Hepatocyte (in vitro differentiated cells): ENCODE results near the gene GADD45GIP1. TPM values are rescaled to one million over a fixed set of nuclear protein-coding genes. Genes with fewer than 3 reads are reported as not detected.

Experiments
- DNase-seq: peaks from one replicate; pipeline ENCODE4 v3.0.0-alpha.2; 2016; ENCODE audit warnings: low spot score
- H2AFZ ChIP-seq: fragments of 200-600 bp; sonication (generic); 2 replicates; pipeline ENCODE4 v1.6.0; 2016; ENCODE audit warnings: antibody characterized with exemption, mild to moderate bottlenecking
- H3K27ac ChIP-seq: fragments of 200-600 bp; sonication (generic); 2 replicates; pipeline ENCODE4 v1.5.1; 2016; ENCODE audit warnings: mild to moderate bottlenecking
- H3K27me3 ChIP-seq: fragments of 200-600 bp; sonication (generic); 2 replicates; pipeline ENCODE4 v1.6.1; 2016
- H3K36me3 ChIP-seq: fragments of 200-600 bp; sonication (generic); replicated peaks from 2 replicates; pipeline ENCODE4 v1.5.1; 2016; ENCODE audit warnings: low read depth; ENCODE audit not compliant: insufficient read depth
- H3K4me1 ChIP-seq: fragments of 200-600 bp; sonication (generic); 2 replicates; pipeline ENCODE4 v1.5.1; 2016; ENCODE audit warnings: mild to moderate bottlenecking, moderate library complexity; ENCODE audit not compliant: insufficient read depth
- H3K4me2 ChIP-seq: fragments of 200-600 bp; sonication (generic); 2 replicates; pipeline ENCODE4 v1.6.0; 2016
- H3K4me3 ChIP-seq: fragments of 200-600 bp; sonication (generic); 2 replicates; pipeline ENCODE4 v1.5.1; 2016; ENCODE audit warnings: mild to moderate bottlenecking
- H3K79me2 ChIP-seq: fragments of 200-600 bp; sonication (generic); 2 replicates; pipeline ENCODE4 v1.6.0; 2017; ENCODE audit warnings: mild to moderate bottlenecking
- H3K9me2 ChIP-seq: fragments of 200-600 bp; sonication (generic); replicated peaks from 2 replicates; pipeline ENCODE4 v1.6.0; 2017; ENCODE audit warnings: mild to moderate bottlenecking; ENCODE audit not compliant: insufficient read depth
- H3K9me3 ChIP-seq: fragments of 200-600 bp; sonication (generic); 2 replicates; pipeline ENCODE4 v1.5.1; 2016; ENCODE audit warnings: low read depth, mild to moderate bottlenecking
- H4K20me1 ChIP-seq: fragments of 200-600 bp; sonication (generic); 2 replicates; pipeline ENCODE4 v1.6.0; 2016; ENCODE audit warnings: mild to moderate bottlenecking; ENCODE audit not compliant: insufficient read depth, poor library complexity, severe bottlenecking
- EZH2 ChIP-seq: fragments of 200-600 bp; sonication (generic); IDR thresholded peaks from 2 replicates; pipeline ENCODE4 v1.6.1; 2016; ENCODE audit warnings: antibody characterized with exemption, mild to moderate bottlenecking, borderline replicate concordance
- EZH2phosphoT487 ChIP-seq: fragments of 200-600 bp; sonication (generic); IDR thresholded peaks from one replicate; pipeline ENCODE4 v1.6.1; 2018; ENCODE audit warnings: antibody characterized with exemption, mild to moderate bottlenecking, low read depth, moderate library complexity; ENCODE audit not compliant: unreplicated experiment, severe bottlenecking
- WGBS: methylation state at CpG from one replicate; pipeline ENCODE4 v1.1.6; 2016; ENCODE audit warnings: low lambda C conversion rate; ENCODE audit errors: missing lambda C conversion rate; 5-methylcytosine and 5-hydroxymethylcytosine counted together
- polyA plus RNA-seq: library from polyadenylated mRNA; unstranded; fragments of >200 nt; fragmentation: Nextera tagmentation; extraction: Ambion mirVana; gene quantifications from 2 replicates; pipeline ENCODE4 v1.2.1, GENCODE V29; 2016
- total RNA-seq: library from RNA; depleted of rRNA; stranded (reverse); fragments of >200 nt; gene quantifications from 2 replicates; pipeline ENCODE4 v1.2.3, GENCODE V29; 2014
- TF ChIP-seq, protein P1 (sequence below): fragments of 200-600 bp; sonication (generic); IDR thresholded peaks from 2 replicates; pipeline ENCODE4 v1.5.1; 2016; ENCODE audit warnings: antibody characterized with exemption, mild to moderate bottlenecking; ENCODE audit not compliant: poor library complexity

The GADD45GIP1 gene
- total and polyA plus RNA-seq, 2 experiments from 2014 or later: 21.0 to 109 TPM

DNA sequence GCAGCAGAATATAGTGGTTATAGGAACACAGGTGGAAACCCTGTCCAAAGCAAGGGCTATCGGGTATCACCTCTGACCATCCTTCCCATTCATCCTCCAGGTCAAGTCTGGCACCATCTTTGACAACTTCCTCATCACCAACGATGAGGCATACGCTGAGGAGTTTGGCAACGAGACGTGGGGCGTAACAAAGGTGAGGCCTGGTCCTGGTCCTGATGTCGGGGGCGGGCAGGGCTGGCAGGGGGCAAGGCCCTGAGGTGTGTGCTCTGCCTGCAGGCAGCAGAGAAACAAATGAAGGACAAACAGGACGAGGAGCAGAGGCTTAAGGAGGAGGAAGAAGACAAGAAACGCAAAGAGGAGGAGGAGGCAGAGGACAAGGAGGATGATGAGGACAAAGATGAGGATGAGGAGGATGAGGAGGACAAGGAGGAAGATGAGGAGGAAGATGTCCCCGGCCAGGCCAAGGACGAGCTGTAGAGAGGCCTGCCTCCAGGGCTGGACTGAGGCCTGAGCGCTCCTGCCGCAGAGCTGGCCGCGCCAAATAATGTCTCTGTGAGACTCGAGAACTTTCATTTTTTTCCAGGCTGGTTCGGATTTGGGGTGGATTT lies 13.5 kb downstream of the GADD45GIP1 start:
- H3K4me2 ChIP-seq: peak overlapping the region; percentile 21
- H3K27me3 ChIP-seq: no peaks in the 10 kb centered on the region
- no peak overlapping the region for H3K4me3 ChIP-seq
- H3K9me2 ChIP-seq: no peaks in the 10 kb centered on the region
- no peaks in the 10 kb centered on the region for H3K9me3 ChIP-seq
- H3K4me1 ChIP-seq: peaks cover 48% of the 10 kb centered on the region
- H3K36me3 ChIP-seq: no peaks in the 10 kb centered on the region
- DNase-seq: no peak
- 95% methylated on average over 15 of the region's 18 CpGs for WGBS
- peaks cover 70% of the 10 kb centered on the region for H3K79me2 ChIP-seq
- TF ChIP-seq EZH2phosphoT487 (no peak), EZH2 (no peak)
- TF ChIP-seq, protein P1, sequence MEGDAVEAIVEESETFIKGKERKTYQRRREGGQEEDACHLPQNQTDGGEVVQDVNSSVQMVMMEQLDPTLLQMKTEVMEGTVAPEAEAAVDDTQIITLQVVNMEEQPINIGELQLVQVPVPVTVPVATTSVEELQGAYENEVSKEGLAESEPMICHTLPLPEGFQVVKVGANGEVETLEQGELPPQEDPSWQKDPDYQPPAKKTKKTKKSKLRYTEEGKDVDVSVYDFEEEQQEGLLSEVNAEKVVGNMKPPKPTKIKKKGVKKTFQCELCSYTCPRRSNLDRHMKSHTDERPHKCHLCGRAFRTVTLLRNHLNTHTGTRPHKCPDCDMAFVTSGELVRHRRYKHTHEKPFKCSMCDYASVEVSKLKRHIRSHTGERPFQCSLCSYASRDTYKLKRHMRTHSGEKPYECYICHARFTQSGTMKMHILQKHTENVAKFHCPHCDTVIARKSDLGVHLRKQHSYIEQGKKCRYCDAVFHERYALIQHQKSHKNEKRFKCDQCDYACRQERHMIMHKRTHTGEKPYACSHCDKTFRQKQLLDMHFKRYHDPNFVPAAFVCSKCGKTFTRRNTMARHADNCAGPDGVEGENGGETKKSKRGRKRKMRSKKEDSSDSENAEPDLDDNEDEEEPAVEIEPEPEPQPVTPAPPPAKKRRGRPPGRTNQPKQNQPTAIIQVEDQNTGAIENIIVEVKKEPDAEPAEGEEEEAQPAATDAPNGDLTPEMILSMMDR: no peak
- H4K20me1 ChIP-seq: peaks cover 39% of the 10 kb centered on the region
- H2AFZ ChIP-seq: no peak overlapping the region
- peak overlapping the region; percentile 88 for H3K27ac ChIP-seq

DNA sequence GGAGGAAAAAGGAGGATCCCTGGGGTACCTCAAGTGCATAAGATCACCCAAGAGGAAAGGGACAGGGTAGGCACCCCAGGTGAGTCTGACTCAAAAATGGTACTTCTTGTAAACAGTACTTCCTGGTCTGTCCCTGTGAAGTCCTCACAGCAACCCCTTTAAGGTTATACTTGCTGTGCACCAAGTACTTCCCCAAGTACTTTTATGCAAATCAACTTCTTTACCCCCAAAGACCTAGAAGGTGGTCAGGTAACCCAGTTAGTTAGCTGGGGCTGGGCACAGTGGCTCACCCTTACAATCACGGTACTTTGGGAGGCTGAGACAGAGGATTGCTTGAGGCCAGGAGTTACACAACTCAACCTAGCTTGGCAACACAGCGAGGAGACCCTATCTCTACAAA lies 16.1 kb downstream of the GADD45GIP1 start:
- no peaks in the 10 kb centered on the region for H3K27me3 ChIP-seq
- H3K4me1 ChIP-seq: peaks cover 43% of the 10 kb centered on the region
- H3K79me2 ChIP-seq: peaks cover 48% of the 10 kb centered on the region
- no peak for DNase-seq
- no peaks in the 10 kb centered on the region for H3K9me3 ChIP-seq
- TF ChIP-seq, protein P1: no peak
- no peak for TF ChIP-seq EZH2
- TF ChIP-seq EZH2phosphoT487: no peak
- H2AFZ ChIP-seq: no peak overlapping the region
- no peak overlapping the region for H3K4me3 ChIP-seq
- 87% methylated on average over 2 of the region's 2 CpGs for WGBS
- H3K4me2 ChIP-seq: peak overlapping the region; percentile 90
- H4K20me1 ChIP-seq: peaks cover 39% of the 10 kb centered on the region
- no peaks in the 10 kb centered on the region for H3K9me2 ChIP-seq
- no peaks in the 10 kb centered on the region for H3K36me3 ChIP-seq
- peak overlapping the region; percentile 10 for H3K27ac ChIP-seq

- Histone ChIP-seq H2AFZ (no peak overlapping the region), H3K79me2 (peaks cover 48% of the 10 kb centered on the region), H4K20me1 (peaks cover 39% of the 10 kb centered on the region), H3K27ac (no peak overlapping the region), H3K27me3 (no peaks in the 10 kb centered on the region), H3K9me2 (no peaks in the 10 kb centered on the region), H3K9me3 (no peaks in the 10 kb centered on the region), H3K4me3 (peak overlapping the region; percentile 56), H3K36me3 (no peaks in the 10 kb centered on the region), H3K4me1 (peaks cover 43% of the 10 kb centered on the region), H3K4me2 (peak overlapping the region; percentile 90)
- TF ChIP-seq EZH2phosphoT487 (no peak), EZH2 (no peak)
- TF ChIP-seq, protein P1: no peak
- no peak for DNase-seq
- 80% methylated on average over 10 of the region's 10 CpGs for WGBS
Observed at GRCh38 chr19:12939975-12940423, 17.0 kb downstream of the GADD45GIP1 start.
